Stimulated activated CD4-positive, alpha-beta T cell treated with anti-CD3 and anti-CD28 coated beads, Interleukin-4, amount 100 ng/mL, for 1 hour (primary cell): Measurements from ENCODE around the gene PODXL.
"Not testable (repeated sequence)": the region's sequence is repeated elsewhere in the genome, so short reads cannot be mapped to it uniquely, and the experiment has no call there.

Source experiments
- DNase-seq: peaks from one replicate; pipeline ENCODE4 v3.0.0-alpha.2; 2020

PODXL gene

DNA sequence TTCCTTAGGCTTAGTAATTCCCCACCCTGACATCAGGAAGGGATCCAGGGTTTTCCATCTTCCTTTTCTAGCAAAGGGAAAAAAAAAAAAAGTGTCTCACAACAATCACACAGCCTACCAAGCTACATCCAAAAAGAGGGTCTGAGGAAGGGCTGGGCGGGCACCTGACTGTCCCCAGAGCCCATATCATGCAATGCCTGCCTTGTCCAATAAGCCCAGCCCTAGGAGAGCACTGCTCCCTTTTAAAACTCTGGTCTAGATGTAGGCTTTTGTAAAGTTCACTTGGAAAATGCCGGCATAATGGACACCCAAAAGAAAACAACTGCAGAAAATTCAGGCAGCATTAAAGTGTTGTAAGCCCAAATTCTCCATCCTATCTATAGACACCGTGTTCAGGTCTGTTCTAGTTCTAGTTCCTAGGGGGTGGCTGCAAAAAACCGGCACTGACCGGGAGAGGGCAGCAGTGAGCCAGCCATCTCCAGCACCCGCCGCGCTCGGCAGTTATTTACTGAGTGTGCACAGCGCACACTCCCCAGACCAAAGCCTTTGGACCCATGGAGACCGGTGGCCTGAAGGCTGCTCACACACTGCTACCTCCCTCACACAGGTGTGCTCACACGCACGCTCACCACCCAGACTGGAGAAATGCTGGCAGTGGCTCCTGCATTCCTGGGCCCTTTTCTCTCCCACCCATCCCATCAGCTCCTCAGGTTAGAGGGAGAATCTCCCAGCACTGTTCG is 48.7 kb downstream of the PODXL start:
- DNase-seq: peak; percentile 84

DNA sequence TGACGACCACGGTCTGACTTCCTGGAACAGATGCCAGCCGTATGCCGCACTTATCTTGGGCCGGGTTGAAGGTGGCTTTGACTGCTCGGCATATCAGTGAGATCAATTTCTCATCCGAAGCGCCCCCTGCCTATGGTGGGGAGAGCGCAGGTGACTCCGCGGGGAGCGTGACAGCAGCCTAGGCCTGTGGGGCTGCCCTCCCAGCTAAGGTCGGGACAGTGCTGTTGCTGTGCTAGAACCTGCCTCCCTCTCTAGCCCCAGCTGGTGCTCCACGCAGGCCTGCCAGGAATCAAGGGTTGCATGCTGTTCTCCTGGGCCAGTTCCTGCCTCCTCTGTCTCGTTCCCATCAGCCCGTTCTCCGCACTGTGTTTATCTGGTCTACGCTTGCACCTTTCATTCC is 49.8 kb downstream of the PODXL start:
- DNase-seq: no peak

- no peak for DNase-seq
Observed at GRCh38 chr7:131505636-131506557, 50.5 kb downstream of the PODXL start.

DNA sequence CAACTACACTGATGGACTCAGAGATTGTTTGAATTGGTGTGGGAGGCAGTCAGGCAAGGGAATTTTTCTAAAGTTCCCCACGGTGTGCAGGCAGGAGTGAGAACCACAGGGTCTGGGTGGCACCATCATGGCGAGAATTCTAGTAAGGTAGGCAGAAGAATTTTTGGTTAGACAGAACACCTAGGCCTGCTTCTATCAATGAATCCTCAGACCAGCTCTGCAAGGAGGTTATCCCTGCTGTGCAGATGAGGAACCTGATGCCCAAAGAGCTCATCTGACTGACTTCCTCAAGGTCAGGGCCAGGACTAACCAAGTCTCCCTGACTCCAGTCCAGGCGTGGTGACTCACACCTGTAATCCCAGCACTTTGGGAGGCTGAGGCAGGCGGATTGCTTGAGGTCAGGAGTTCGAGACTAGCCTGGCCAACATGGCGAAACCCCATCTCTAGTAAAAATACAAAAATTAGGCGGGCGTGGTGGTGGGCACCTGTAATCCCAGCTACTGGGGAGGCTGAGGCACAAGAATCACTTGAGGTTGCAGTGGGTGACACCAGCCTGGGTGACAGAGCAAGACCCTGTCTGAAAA is 51.3 kb downstream of the PODXL start:
- DNase-seq: not testable (repeated sequence)

DNA sequence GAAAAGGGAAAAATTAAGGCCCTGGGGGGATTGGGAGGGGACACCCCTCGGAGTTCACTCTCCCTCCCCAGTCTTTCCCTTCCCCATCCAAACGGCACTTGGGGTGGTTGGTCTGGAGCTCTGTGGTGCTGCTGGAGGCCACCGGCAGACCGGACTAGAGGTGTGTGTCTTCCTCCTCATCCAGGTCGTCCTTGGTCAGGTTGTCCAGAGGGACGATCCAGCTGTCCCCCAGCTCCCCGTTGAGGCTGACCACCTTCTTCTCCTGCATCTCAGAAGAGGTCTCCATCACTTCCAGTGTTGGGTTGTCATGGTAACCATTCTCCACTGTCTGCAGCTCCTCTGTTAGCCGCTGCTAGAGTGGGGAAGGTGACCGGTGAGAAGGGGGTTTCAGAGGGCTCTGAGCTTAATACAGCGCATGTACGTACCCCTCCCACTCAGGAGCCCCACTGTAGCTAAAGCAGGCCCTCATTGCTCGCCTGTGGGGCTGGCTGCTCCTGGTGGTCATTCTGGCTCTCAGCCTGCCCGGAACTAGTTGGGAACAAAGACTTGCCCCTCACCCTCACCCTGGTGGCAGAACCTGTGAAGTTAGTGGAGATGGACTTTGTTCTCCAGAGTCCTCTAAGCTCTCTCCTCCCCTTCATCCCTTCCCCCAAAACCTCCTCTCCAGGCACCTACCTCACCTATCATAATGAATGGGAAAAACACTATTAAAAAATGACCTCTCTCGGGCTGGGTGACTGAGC is 52.1 kb downstream of the PODXL start:
- no peak for DNase-seq

GRCh38 chr7:131503639-131504038 is 52.8 kb downstream of the PODXL start:
- no peak for DNase-seq

DNA sequence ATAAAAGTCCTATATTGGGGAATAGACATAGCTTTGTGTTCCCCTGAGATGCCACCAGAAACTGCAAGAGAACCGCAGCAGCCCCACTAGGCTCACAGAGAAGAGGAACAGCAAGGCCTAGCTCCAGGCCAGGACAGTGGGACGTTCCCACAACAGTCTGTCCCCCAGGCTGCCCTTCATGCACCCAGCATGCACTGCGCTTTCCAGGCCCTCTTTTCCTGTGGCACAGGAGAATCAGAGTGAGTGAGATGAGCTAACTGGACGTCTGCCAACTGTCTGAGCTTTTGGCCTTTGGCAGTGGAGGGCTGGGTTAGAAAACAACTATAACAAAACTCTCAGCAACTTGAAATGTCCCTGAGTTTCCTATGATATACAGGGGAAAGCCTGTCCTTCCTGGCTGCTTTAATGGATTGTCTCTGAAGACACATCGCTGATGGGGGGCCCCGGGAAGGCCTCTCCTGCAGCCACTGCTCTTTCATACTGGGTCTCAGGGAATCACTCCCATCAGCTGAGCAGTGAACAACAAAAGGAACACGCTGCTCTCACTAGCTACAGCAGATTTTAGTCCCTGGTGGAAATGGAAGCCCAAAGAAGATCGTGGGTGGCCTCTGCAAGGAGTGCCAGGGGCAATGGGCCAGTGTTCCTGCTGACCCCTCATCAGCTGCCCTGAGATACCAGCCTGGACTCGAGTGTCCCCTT is 53.5 kb downstream of the PODXL start:
- DNase-seq: no peak

GRCh38 chr7:131501930-131502685 is 54.3 kb downstream of the PODXL start:
- no peak for DNase-seq

GRCh38 chr7:131501422-131501821 is 55.0 kb downstream of the PODXL start:
- no peak for DNase-seq

DNA sequence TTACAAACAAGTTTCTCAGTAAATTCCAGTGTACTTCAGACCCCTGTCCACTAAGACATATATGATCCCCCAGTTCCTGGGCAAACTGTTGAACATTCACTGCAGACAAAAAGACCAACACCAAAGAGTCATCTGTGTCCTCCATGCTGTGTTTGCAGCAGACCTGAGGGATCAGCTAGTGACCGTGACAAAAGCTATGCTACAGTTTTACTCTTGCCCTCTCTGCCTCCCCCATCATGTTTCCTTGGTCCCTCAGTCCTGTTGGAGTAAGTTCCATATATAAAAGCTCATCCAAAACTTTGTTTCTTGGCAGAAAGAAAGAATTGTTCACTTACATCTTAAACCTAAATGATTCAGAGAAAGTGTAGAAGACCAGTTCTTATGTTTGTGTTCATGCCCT is 56.1 kb downstream of the PODXL start:
- no peak for DNase-seq

- no peak for DNase-seq
Observed at GRCh38 chr7:131499801-131500200, 56.6 kb downstream of the PODXL start.

- DNase-seq: no peak
Observed at GRCh38 chr7:131498237-131498885, 58.1 kb downstream of the PODXL start.

- DNase-seq: no peak
Observed at GRCh38 chr7:131497454-131497853, 59.0 kb downstream of the PODXL start.

- no peak for DNase-seq
Observed at GRCh38 chr7:131495669-131496498, 60.5 kb downstream of the PODXL start.

- DNase-seq: no peak
Observed at GRCh38 chr7:131494182-131494581, 62.2 kb downstream of the PODXL start.

DNA sequence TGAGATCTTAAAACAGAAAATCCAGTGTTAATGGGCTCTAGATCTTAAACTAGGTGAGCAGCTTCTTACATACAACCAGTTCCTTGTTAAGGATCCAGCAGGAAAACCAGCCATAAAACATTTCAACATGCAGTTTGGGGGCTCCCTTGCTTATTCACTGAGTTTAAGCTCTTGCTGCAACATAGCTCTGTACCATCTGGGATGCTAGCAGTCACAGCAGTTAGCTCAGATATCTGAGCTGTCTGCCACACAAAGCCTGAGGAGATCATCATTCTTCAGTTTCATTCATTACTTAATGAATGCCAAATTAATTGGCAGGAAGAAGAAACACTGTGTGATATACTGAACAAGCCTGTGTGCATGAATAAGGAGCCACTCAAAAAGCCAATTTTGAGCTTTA is 62.8 kb downstream of the PODXL start:
- DNase-seq: no peak

GRCh38 chr7:131493081-131493480 is 63.3 kb downstream of the PODXL start:
- no peak for DNase-seq

GRCh38 chr7:131489881-131490280 is 66.5 kb downstream of the PODXL start:
- no peak for DNase-seq

DNA sequence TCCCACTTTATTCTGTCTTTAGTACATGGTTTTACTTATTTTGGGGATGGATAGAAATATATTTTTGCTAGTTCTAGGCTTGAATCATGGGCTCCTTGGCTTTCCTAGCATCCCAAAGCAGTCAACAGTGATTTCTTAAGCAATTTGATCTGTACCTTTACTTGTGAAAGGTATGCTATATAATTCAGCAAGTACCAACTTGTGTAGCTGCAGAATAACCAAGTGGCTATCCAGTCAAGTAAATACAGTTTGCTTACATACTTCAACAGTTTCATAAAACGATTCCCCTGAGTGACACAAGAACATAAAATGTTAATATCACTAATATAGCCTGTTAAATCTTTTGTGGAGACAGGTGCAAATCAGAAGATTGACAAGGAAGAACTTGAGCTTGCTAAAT is 67.2 kb downstream of the PODXL start:
- DNase-seq: no peak

DNA sequence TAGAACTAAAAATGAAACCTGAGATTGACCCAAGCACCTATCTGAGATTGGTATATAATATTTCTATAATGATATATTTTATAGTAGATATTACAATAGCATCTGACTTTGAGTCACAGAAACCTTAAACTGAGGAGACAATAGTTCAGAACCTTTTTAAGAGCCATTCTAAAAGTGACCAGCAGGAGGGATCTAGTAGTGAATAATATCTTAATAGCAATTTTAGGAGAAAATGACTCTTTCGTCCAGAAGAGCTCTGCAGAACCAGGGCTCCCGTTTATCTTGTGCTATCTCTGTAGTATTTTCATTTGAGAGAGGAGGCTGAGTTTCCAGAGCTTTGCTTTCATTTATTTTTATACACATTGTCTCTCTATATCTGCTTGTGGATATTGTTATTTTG is 68.1 kb downstream of the PODXL start:
- DNase-seq: no peak
